Body of pancreas (tissue), 4 donors: ENCODE results near the gene PPT2.

ENCODE experiments used
- POLR2A ChIP-seq, 3 donors: fragments of 450-650 bp; IDR thresholded peaks; one replicate each; pipeline ENCODE4 v1.6.1; 2016; ENCODE audit warnings: antibody characterized with exemption in 3 of 3, mild to moderate bottlenecking in 2 of 3
- TF ChIP-seq, protein P1 (sequence below), 7 experiments: fragments of 450-650 bp in 4 of 7; fragments of 200-600 bp in 3 of 7; sonication (generic) in 3 of 7; IDR thresholded peaks; one replicate each; pipeline ENCODE4 v1.5.1; 2016 to 2019; ENCODE audit warnings: antibody characterized with exemption in 7 of 7

DNA sequence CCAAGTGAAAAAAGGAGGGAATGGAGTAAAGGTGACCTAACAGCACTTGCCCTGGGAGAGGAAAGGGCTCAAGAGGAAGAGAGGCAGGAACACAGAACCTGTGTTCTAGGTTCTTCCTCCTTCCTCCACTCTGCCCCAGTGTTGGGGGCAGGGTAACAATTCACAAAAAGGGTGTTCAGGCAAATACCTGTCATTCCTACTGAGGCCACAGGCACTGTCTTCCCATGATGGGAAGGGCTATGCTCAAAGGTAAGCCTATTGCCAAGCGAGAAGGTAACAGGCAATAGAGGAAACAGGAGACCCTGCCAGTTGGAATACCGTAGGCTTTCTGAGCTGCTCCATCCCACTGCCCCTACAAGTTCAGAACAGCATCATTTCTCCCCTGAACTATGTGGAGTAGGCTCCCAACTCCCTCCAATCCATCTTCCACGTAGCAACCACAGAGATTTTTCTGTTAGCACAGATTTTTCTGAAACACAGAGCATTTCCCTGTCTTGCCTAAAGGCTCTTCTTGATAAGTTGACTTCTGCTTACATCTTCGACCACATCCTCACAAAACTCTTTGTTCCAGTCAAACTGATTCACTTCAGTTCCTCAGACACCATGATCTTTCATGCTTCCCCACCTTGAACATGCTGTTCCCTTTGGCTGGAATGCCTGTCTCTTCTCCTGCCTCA, 19.2 kb downstream of the PPT2 start:
- TF ChIP-seq, protein P1, sequence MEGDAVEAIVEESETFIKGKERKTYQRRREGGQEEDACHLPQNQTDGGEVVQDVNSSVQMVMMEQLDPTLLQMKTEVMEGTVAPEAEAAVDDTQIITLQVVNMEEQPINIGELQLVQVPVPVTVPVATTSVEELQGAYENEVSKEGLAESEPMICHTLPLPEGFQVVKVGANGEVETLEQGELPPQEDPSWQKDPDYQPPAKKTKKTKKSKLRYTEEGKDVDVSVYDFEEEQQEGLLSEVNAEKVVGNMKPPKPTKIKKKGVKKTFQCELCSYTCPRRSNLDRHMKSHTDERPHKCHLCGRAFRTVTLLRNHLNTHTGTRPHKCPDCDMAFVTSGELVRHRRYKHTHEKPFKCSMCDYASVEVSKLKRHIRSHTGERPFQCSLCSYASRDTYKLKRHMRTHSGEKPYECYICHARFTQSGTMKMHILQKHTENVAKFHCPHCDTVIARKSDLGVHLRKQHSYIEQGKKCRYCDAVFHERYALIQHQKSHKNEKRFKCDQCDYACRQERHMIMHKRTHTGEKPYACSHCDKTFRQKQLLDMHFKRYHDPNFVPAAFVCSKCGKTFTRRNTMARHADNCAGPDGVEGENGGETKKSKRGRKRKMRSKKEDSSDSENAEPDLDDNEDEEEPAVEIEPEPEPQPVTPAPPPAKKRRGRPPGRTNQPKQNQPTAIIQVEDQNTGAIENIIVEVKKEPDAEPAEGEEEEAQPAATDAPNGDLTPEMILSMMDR (IDR thresholded peaks at IDR 0.05), result no peak
- TF ChIP-seq POLR2A (IDR thresholded peaks at IDR 0.05), result no peak
